CMK (cell line): ENCODE data around the gene STAG3.
"Not testable (repeated sequence)": the region's sequence is repeated elsewhere in the genome, so short reads cannot be mapped to it uniquely, and the experiment has no call there.

ENCODE experiments used
- DNase-seq: peaks from one replicate; pipeline ENCODE4 v3.0.0-alpha.2; 2010; ENCODE audit warnings: low read depth

The STAG3 gene

DNA sequence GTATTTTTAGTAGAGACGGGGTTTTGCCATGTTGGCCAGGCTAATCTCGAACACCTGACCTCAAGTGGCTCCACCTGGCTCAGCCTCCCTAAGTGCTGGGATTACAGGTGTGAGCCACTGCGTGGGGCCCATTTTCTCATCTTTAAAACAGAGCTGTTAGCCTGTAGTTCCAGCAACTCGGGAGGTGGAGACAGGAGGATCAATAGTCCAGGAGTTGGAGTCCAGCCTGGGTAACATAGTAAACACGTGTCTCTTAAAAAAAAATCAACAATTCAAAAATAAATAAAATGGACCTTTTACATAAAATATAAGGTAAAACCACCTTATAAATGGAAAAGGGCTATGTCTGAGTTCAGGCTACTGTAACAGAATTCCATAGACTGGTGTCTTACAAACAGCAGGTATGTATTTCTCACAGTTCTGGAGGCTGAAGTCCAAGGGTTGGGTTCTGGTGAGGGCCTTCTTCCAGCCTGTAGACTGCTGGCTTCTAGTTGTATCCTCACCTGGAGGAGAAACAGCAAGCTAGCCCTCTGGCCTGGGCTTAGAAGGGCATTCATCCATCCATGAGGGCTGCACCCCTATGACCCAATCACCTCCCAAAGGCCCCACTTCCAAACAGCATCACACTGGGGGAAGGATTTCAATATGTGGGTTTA, 35.0 kb downstream of the STAG3 start:
- DNase-seq: no peak

- DNase-seq: no peak
Observed at GRCh38 chr7:100213672-100214071, 36.0 kb downstream of the STAG3 start.

DNA sequence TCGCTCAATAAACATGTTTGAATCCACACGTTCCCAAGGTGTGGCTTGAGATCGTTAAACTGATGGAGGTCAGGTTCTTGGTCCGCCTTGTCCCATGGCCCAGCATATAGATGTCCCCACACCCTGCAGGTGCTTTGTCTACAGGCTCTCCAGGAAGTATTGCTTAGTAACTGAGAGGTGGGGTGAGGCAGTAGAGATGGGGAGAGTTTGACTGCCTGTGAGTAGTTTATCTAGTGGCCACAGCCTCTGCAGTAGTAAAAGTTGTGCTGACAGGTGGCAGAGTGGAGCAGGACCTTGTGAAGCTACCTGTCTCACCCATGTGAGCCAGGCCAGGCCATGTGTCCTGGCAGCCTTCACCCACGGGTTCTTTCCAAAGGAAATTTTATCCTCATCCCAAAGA, 36.6 kb downstream of the STAG3 start:
- not testable (repeated sequence) for DNase-seq

DNA sequence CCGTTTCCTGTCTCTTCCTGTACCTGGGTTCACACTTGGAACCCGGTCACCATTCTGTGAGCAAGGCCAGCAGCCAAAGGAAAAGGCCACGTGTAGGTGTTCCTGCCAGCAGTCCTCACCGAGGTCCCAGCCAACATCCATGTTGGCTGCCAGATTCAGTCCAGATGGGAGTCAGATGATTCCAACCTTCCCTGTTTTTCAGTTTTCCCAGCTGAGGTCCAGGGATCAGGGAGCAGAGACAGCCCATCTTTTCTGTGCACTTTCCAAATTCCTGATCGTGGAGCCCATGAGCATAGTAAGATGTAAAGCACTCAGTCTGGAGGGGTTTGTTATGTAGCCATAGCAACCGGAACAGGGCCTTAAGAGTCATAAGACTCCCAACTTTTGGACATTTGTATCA, 38.2 kb downstream of the STAG3 start:
- no peak for DNase-seq

DNA sequence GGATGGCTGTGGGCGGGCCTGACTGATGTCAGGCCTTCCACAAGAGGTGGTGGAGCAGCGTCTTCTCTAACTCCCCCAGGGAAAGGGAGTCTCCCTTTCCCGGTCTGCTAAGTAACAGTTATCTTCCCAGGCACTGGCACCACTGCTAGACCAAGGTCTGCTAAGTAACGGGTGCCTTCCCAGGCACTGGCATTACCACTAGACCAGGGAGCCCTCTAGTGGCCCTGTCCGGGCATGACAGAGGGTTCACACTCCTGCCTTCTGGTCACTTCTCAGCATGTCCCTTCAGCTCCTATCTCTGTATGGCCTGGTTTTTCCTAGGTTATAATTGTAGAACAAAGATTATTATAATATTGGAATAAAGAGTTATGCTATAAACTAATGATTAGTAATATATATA, 40.2 kb downstream of the STAG3 start:
- not testable (repeated sequence) for DNase-seq

GRCh38 chr7:100219271-100219737, 41.6 kb downstream of the STAG3 start:
- no peak for DNase-seq

GRCh38 chr7:100219801-100220585, 42.3 kb downstream of the STAG3 start, which contains the start of gene PVRIG:
TSS of gene PVRIG (plus strand) at chr7:100219949. CDS start at chr7:100219971, 22 bp downstream.
- not testable (repeated sequence) for DNase-seq

DNA sequence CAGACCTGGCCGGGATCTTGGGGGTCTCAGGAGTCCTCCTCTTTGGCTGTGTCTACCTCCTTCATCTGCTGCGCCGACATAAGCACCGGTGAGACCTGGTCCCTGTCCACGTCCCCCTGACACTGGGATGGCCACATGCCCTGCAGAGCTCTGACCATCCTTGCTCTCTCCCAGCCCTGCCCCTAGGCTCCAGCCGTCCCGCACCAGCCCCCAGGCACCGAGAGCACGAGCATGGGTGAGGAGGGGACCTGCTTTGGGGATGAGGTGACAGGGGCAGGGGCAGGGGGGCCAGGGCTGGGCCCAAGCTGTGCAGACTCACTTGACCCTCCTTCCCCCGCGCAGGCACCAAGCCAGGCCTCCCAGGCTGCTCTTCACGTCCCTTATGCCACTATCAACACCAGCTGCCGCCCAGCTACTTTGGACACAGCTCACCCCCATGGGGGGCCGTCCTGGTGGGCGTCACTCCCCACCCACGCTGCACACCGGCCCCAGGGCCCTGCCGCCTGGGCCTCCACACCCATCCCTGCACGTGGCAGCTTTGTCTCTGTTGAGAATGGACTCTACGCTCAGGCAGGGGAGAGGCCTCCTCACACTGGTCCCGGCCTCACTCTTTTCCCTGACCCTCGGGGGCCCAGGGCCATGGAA, 43.0 kb downstream of the STAG3 start:
- no peak for DNase-seq

DNA sequence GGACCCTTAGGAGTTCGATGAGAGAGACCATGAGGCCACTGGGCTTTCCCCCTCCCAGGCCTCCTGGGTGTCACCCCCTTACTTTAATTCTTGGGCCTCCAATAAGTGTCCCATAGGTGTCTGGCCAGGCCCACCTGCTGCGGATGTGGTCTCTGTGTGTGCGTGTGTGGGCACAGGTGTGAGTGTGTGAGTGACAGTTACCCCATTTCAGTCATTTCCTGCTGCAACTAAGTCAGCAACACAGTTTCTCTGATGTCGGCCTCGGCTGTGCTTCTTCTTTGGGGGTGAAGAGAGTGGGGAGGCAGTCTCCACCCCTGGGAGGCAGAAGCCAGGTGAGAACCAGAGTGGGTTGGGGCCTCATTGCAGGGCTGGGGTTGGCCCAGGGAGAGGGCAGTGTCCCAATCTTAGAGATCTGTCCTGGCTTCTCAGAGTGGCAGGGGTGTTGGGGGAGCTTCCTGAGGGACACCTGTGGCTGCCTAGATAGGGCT, 43.6 kb downstream of the STAG3 start:
- no peak for DNase-seq

DNA sequence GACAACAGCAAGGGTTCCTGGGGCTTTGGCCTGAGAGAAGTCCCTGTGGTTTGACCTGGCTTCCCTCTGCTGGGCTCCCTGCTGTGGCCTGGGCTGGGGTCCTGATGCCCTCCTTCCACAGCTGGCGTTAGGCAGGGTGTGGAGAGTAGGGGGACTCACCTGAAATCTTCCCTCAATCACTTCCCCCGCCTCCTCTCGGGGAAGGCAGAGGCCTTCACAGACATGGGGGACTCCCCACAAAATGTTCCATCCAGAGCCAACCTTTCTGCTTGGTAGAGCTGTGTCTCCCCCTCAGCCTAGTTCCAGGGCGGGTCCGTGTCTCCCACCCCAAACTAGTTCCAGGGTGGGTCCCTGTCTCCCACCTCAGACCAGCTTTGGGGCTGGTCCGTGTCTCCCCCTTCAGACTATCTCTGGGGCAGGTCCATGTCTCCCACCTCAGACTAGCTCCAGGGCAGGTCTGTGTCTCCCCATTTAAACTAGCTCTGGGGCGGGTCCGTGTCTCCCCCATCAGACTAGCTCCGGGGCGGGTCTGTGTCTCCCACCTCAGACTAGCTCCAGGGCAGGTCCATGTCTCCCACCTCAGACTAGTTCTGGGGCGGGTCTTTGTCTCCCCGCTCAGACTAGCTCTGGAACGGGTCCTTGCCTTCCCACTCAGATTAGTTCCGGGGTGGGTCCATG, 44.2 kb downstream of the STAG3 start:
- no peak for DNase-seq

DNA sequence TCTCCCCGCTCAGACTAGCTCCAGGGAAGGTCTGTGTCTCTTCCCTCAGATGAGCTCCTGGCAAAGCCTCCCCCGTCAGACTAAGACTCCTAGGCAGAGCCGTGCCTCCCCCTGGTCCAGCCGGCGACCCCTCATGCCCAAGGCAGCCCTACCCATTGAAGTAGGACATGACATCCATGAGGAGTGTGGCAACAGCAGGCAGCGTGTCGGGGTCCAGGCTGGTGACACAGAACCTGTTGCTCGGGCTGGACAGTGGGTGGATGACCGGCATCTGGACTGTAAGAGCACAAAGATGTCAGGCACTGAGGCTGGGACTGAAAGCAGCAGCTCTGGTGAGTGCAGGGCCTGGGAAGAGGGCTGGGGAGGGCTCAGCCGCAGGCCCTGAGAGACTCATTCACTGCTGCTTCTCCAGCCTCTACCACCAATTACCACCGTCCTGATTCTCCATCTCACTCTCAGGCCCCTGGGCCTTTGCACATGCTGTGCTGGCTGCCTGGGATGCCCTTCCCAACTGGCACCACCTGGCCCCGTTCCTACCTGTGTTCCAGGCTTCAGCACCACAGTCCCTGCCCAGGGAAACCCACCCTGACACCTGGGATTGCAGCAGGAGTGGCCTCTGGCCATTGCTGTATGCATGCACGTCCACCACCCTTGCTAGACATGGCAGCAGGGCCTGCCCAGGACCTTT, 44.9 kb downstream of the STAG3 start:
- no peak for DNase-seq

DNA sequence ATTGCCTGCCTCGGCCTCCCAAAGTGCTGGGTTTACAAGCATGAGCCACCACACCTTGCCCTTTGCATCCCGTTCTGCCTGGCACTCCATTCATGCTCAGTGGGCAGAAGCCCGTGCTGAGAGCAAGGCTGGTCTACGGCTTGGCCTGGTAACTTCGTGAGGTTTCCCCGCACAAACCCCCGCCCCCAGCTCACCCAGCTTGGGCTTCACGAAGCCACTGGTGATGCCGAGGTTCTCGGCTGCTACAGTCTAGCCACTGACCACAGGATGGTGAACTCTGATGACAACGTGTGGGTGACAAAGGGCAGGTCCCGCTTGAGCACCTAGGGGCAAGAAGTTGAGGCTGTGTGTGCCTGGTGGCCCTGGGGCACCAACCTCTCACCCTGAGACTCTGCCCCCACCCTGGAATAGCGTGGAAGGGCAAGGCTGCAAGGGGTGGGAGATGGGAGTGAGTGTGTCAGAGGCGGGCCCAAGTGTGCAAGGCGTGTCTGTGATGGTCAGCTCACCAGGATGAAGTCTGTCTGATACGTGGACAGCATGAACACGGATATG, 45.7 kb downstream of the STAG3 start:
- not testable (repeated sequence) for DNase-seq

GRCh38 chr7:100224891-100225290, 47.2 kb downstream of the STAG3 start:
- not testable (repeated sequence) for DNase-seq

- DNase-seq: not testable (repeated sequence)
Observed at GRCh38 chr7:100234660-100235317, 57.1 kb downstream of the STAG3 start.

DNA sequence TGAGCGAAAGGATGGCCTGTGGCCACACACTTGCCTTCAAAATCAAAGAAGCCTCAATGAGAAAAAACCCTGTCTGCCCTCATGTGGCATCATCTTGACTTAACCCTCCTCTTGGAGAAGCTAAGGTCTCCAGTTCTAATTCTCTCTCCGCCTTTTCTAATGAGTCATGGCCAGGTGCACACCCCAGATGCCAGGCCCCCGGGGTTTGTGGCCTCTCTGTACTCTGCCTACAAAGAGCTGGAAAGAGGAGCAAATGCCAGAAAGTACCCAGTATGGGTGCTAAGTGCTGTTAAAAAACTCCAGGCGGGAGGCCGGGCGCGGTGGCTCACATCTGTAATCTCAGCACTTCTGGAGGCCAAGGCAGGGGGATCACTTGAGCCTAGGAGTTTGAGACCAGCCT, 62.3 kb downstream of the STAG3 start:
- not testable (repeated sequence) for DNase-seq

DNA sequence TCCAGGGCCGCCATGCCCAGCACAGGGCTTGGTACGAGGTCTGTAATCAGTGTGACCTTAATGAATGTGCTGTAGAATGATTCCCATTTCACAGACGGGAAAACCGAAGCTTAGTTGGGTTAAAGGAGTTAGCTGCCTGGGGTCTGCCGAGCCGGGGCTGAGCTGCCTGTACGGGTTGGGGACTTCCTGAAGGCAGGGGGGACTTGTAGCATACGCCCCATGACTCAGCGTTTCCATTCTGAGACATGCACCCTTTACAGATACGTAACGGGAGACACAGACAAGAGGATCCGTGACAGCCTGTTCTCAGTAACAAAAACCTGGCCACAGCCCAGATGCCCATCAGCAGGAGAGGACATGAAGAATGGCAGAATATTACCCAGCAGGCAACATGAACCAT, 65.7 kb downstream of the STAG3 start:
- peak; percentile 84 for DNase-seq

- not testable (repeated sequence) for DNase-seq
Observed at GRCh38 chr7:100244988-100245605, 67.4 kb downstream of the STAG3 start.

GRCh38 chr7:100246121-100246864, 68.6 kb downstream of the STAG3 start:
- not testable (repeated sequence) for DNase-seq

- DNase-seq: not testable (repeated sequence)
Observed at GRCh38 chr7:100246865-100247137, 69.1 kb downstream of the STAG3 start.
